Stimulated activated CD4-positive, alpha-beta T cell treated with anti-CD3 and anti-CD28 coated beads, Interleukin-4, amount 100 ng/mL, for 24 hours (primary cell): ENCODE data around the gene ACE.
A peak's percentile ranks its signal among the peaks of the same experiment; 100 is the strongest.

Experiments
- DNase-seq: peaks from one replicate; pipeline ENCODE4 v3.0.0-alpha.2; 2020

The ACE gene

GRCh38 chr17:63476854-63477479, at the start of gene ACE:
Gene ACE, plus strand, starts transcription at chr17:63477061. Its CDS starts 34 bp downstream, at chr17:63477095.
- DNase-seq = peak; percentile 42

- DNase-seq = no peak
These were observed 47.1 kb upstream of the ACE start for GRCh38 chr17:63429766-63430165.

- no peak for DNase-seq
These were observed 46.6 kb upstream of the ACE start for GRCh38 chr17:63430223-63430622.

GRCh38 chr17:63431618-63431938, 45.3 kb upstream of the ACE start:
- DNase-seq = no peak

- no peak for DNase-seq
These were observed 44.7 kb upstream of the ACE start for GRCh38 chr17:63431939-63432804.

GRCh38 chr17:63433746-63434591, 42.9 kb upstream of the ACE start:
- no peak for DNase-seq

- peak; percentile 18 for DNase-seq
These were observed 41.8 kb upstream of the ACE start for GRCh38 chr17:63434951-63435571.

GRCh38 chr17:63435681-63436522, 41.0 kb upstream of the ACE start:
- no peak for DNase-seq

GRCh38 chr17:63436523-63437110, 40.2 kb upstream of the ACE start:
- no peak for DNase-seq

- no peak for DNase-seq
These were observed 39.4 kb upstream of the ACE start for GRCh38 chr17:63437287-63438091.

GRCh38 chr17:63438092-63439051, 38.5 kb upstream of the ACE start:
- no peak for DNase-seq

GRCh38 chr17:63439687-63440086, 37.2 kb upstream of the ACE start:
- no peak for DNase-seq

GRCh38 chr17:63440127-63440769, 36.6 kb upstream of the ACE start:
- DNase-seq = peak; percentile 17

GRCh38 chr17:63440770-63441335, 36.0 kb upstream of the ACE start:
- DNase-seq = no peak

- no peak for DNase-seq
These were observed 35.2 kb upstream of the ACE start for GRCh38 chr17:63441654-63442053.

GRCh38 chr17:63442074-63442473, 34.8 kb upstream of the ACE start:
- no peak for DNase-seq

- DNase-seq = no peak
These were observed 34.3 kb upstream of the ACE start for GRCh38 chr17:63442549-63443035.

- no peak for DNase-seq
These were observed 33.8 kb upstream of the ACE start for GRCh38 chr17:63443053-63443452.

- no peak for DNase-seq
These were observed 32.4 kb upstream of the ACE start for GRCh38 chr17:63444457-63444856.
